Stimulated activated CD4-positive, alpha-beta T cell treated with anti-CD3 and anti-CD28 coated beads, Interleukin-12 subunit alpha, Interleukin-12 subunit beta, amount 100 ng/mL, for 24 hours (primary cell): ENCODE data around the gene TMEM217.

ENCODE experiments used
- DNase-seq, 2 experiments: peaks; one replicate each; pipeline ENCODE4 v3.0.0-alpha.2; 2020; ENCODE audit warnings: low read depth in 2 of 2

The TMEM217 gene

GRCh38 chr6:37169496-37170272 is 88.3 kb downstream of the TMEM217 start, which contains the start of gene PIM1:
PIM1 (plus strand) TSS chr6:37170152; CDS start chr6:37170576, 424 bp downstream.
- DNase-seq: peak; percentile 98 to 100

GRCh38 chr6:37168811-37169495 is 89.0 kb downstream of the TMEM217 start:
- no peak for DNase-seq

GRCh38 chr6:37168163-37168758 is 89.7 kb downstream of the TMEM217 start:
- DNase-seq: no peak

- DNase-seq: no peak
These were observed 95.2 kb downstream of the TMEM217 start for GRCh38 chr6:37162740-37163139.
